Mesendoderm (in vitro differentiated cells): Measurements from ENCODE around the gene PHF12.
A peak's percentile ranks its signal among the peaks of the same experiment; 100 is the strongest.

Experiments
- DNase-seq: peaks from one replicate; pipeline ENCODE4 v3.0.0; 2013
- H2AK5ac ChIP-seq: 2 replicates; pipeline ENCODE4 v1.6.1; 2013; ENCODE audit warnings: low read length, inconsistent platforms
- H2BK120ac ChIP-seq: 2 replicates; pipeline ENCODE4 v1.6.1; 2013; ENCODE audit warnings: low read depth, mild to moderate bottlenecking, low read length, moderate library complexity, mixed read lengths
- H2BK15ac ChIP-seq: replicated peaks from 2 replicates; pipeline ENCODE4 v1.6.1; 2013; ENCODE audit warnings: low read depth, mild to moderate bottlenecking, moderate library complexity
- H2BK5ac ChIP-seq: 2 replicates; pipeline ENCODE4 v1.6.1; 2013; ENCODE audit warnings: low read length, inconsistent platforms
- H3K18ac ChIP-seq: 2 replicates; pipeline ENCODE4 v1.6.1; 2013; ENCODE audit warnings: mild to moderate bottlenecking, low read length, mixed read lengths
- H3K23ac ChIP-seq: one replicate; pipeline ENCODE4 v1.6.1; 2013; ENCODE audit warnings: low read length
- H3K27ac ChIP-seq: 2 replicates; pipeline ENCODE4 v1.5.1; 2013; ENCODE audit warnings: low read depth, mild to moderate bottlenecking, inconsistent platforms, low read length, moderate library complexity
- H3K27me3 ChIP-seq: 2 replicates; pipeline ENCODE4 v1.6.1; 2013; ENCODE audit warnings: low read length, control low read depth, mild to moderate bottlenecking, inconsistent platforms; ENCODE audit not compliant: insufficient read depth, poor library complexity
- H3K36me3 ChIP-seq: 2 replicates; pipeline ENCODE4 v1.6.1; 2013; ENCODE audit warnings: low read length, inconsistent platforms; ENCODE audit not compliant: control insufficient read depth, insufficient read depth
- H3K4ac ChIP-seq: one replicate; pipeline ENCODE4 v1.6.1; 2013; ENCODE audit warnings: low read depth, mild to moderate bottlenecking, low read length, moderate library complexity
- H3K4me1 ChIP-seq: 2 replicates; pipeline ENCODE4 v1.6.1; 2013; ENCODE audit warnings: low read depth, low read length, inconsistent platforms; ENCODE audit not compliant: control insufficient read depth
- H3K4me2 ChIP-seq: 2 replicates; pipeline ENCODE4 v1.6.1; 2013; ENCODE audit warnings: low read length
- H3K4me3 ChIP-seq: 2 replicates; pipeline ENCODE4 v1.5.1; 2013; ENCODE audit warnings: mild to moderate bottlenecking, low read length
- H3K56ac ChIP-seq: one replicate; pipeline ENCODE4 v1.6.1; 2013; ENCODE audit warnings: low read length
- H3K79me1 ChIP-seq: 2 replicates; pipeline ENCODE4 v1.6.1; 2013; ENCODE audit warnings: low read length, inconsistent platforms
- H3K79me2 ChIP-seq: 2 replicates; pipeline ENCODE4 v1.6.1; 2013; ENCODE audit warnings: mild to moderate bottlenecking, low read length; ENCODE audit not compliant: control insufficient read depth, insufficient read depth
- H3K9ac ChIP-seq: 2 replicates; pipeline ENCODE4 v1.6.1; 2013; ENCODE audit warnings: low read length, inconsistent platforms
- H4K5ac ChIP-seq: one replicate; pipeline ENCODE4 v1.6.1; 2013; ENCODE audit warnings: low read length
- H4K8ac ChIP-seq: one replicate; pipeline ENCODE4 v1.6.1; 2013; ENCODE audit warnings: low read depth, mild to moderate bottlenecking, control low read depth, low read length, moderate library complexity
- WGBS: extraction: QIAGEN DNeasy Blood & Tissue Kit; methylation state at CpG from one replicate; pipeline ENCODE4 v1.1.7; 2013; ENCODE audit warnings: low lambda C conversion rate, missing lambda C conversion rate; ENCODE audit not compliant: insufficient coverage; ENCODE audit errors: extremely low coverage; 5-methylcytosine and 5-hydroxymethylcytosine counted together

The PHF12 gene

GRCh38 chr17:28950752-28951427 is 428 bp downstream of the PHF12 start:
- Histone ChIP-seq H3K27me3 (no peaks in the 10 kb centered on the region), H3K4ac (peak overlapping the region; percentile 98), H3K4me3 (peak overlapping the region; percentile 91), H3K79me2 (peaks cover 51% of the 10 kb centered on the region), H3K79me1 (no peaks in the 10 kb centered on the region), H2AK5ac (no peak overlapping the region), H3K4me2 (peak overlapping the region; percentile 68), H3K18ac (peak overlapping the region; percentile 96), H3K36me3 (no peaks in the 10 kb centered on the region), H3K9ac (peak overlapping the region; percentile 96), H2BK120ac (peak overlapping the region; percentile 82), H4K5ac (no peak overlapping the region), H3K23ac (peak overlapping the region; percentile 95), H3K4me1 (peaks cover 2% of the 10 kb centered on the region), H2BK15ac (no peak overlapping the region), H3K56ac (peak overlapping the region; percentile 97), H3K27ac (peak overlapping the region; percentile 94), H2BK5ac (peak overlapping the region; percentile 68), H4K8ac (peak overlapping the region; percentile 40)
- no CpG with 5 or more reads among the region's 51 CpGs for WGBS
- no peak for DNase-seq

- H3K4me2 ChIP-seq = peak overlapping the region; percentile 68
- peak overlapping the region; percentile 68 for H2BK5ac ChIP-seq
- peaks cover 58% of the 10 kb centered on the region for H3K79me2 ChIP-seq
- peak; percentile 78 for DNase-seq
- H3K18ac ChIP-seq = peak overlapping the region; percentile 96
- peak overlapping the region; percentile 19 for H2BK120ac ChIP-seq
- H4K5ac ChIP-seq = no peak overlapping the region
- peak overlapping the region; percentile 98 for H3K4ac ChIP-seq
- H2BK15ac ChIP-seq = no peak overlapping the region
- peak overlapping the region; percentile 96 for H3K9ac ChIP-seq
- H3K56ac ChIP-seq = peak overlapping the region; percentile 97
- no peaks in the 10 kb centered on the region for H3K36me3 ChIP-seq
- peak overlapping the region; percentile 94 for H3K27ac ChIP-seq
- H3K4me3 ChIP-seq = peak overlapping the region; percentile 91
- peak overlapping the region; percentile 55 for H2AK5ac ChIP-seq
- no peak overlapping the region for H4K8ac ChIP-seq
- H3K23ac ChIP-seq = peak overlapping the region; percentile 95
- peaks cover 2% of the 10 kb centered on the region for H3K4me1 ChIP-seq
- WGBS = no CpG with 5 or more reads among the region's 43 CpGs
- peaks cover under 1% of the 10 kb centered on the region for H3K79me1 ChIP-seq
- H3K27me3 ChIP-seq = no peaks in the 10 kb centered on the region
These were observed 1.1 kb downstream of the PHF12 start for GRCh38 chr17:28950017-28950751.

- Histone ChIP-seq H3K4me3 (peak overlapping the region; percentile 91), H3K27me3 (no peaks in the 10 kb centered on the region), H3K56ac (peak overlapping the region; percentile 97), H3K18ac (peak overlapping the region; percentile 96), H2BK5ac (peak overlapping the region; percentile 68), H4K5ac (no peak overlapping the region), H3K79me2 (peaks cover 65% of the 10 kb centered on the region), H3K4me1 (peaks cover 2% of the 10 kb centered on the region), H3K27ac (peak overlapping the region; percentile 94), H3K36me3 (no peaks in the 10 kb centered on the region), H2BK120ac (no peak overlapping the region), H3K4me2 (peak overlapping the region; percentile 68), H3K9ac (peak overlapping the region; percentile 96), H3K4ac (peak overlapping the region; percentile 25), H4K8ac (peak overlapping the region; percentile 78), H3K79me1 (peaks cover 1% of the 10 kb centered on the region), H2BK15ac (no peak overlapping the region), H2AK5ac (no peak overlapping the region), H3K23ac (peak overlapping the region; percentile 1)
- no CpG with 5 or more reads among the region's 61 CpGs for WGBS
- DNase-seq = peak; percentile 83
These were observed 1.9 kb downstream of the PHF12 start for GRCh38 chr17:28949185-28950016.

- Histone ChIP-seq H3K18ac (peak overlapping the region; percentile 96), H4K5ac (no peak overlapping the region), H3K36me3 (no peaks in the 10 kb centered on the region), H2BK120ac (no peak overlapping the region), H2AK5ac (no peak overlapping the region), H2BK15ac (no peak overlapping the region), H3K56ac (peak overlapping the region; percentile 97), H3K4me3 (peak overlapping the region; percentile 91), H3K27ac (peak overlapping the region; percentile 94), H3K4me1 (peaks cover 2% of the 10 kb centered on the region), H3K79me2 (peaks cover 69% of the 10 kb centered on the region), H3K23ac (peak overlapping the region; percentile 1), H3K9ac (peak overlapping the region; percentile 96), H2BK5ac (peak overlapping the region; percentile 29), H4K8ac (peak overlapping the region; percentile 78), H3K4ac (peak overlapping the region; percentile 25), H3K4me2 (peak overlapping the region; percentile 44), H3K79me1 (peaks cover 1% of the 10 kb centered on the region), H3K27me3 (no peaks in the 10 kb centered on the region)
- no CpG with 5 or more reads among the region's 15 CpGs for WGBS
- DNase-seq = peak; percentile 81
These were observed 2.5 kb downstream of the PHF12 start for GRCh38 chr17:28948873-28949184.

- H4K5ac ChIP-seq = no peak overlapping the region
- peak overlapping the region; percentile 96 for H3K9ac ChIP-seq
- peaks cover 2% of the 10 kb centered on the region for H3K4me1 ChIP-seq
- no CpG with 5 or more reads among the region's 4 CpGs for WGBS
- no peak overlapping the region for H2BK120ac ChIP-seq
- H3K4me3 ChIP-seq = peak overlapping the region; percentile 91
- H2AK5ac ChIP-seq = no peak overlapping the region
- H3K79me1 ChIP-seq = peaks cover 1% of the 10 kb centered on the region
- H3K4me2 ChIP-seq = peak overlapping the region; percentile 44
- H2BK15ac ChIP-seq = no peak overlapping the region
- no peak for DNase-seq
- H3K79me2 ChIP-seq = peaks cover 74% of the 10 kb centered on the region
- H3K23ac ChIP-seq = no peak overlapping the region
- no peak overlapping the region for H3K18ac ChIP-seq
- H3K4ac ChIP-seq = no peak overlapping the region
- no peak overlapping the region for H4K8ac ChIP-seq
- no peak overlapping the region for H2BK5ac ChIP-seq
- peak overlapping the region; percentile 97 for H3K56ac ChIP-seq
- H3K27ac ChIP-seq = peak overlapping the region; percentile 94
- H3K27me3 ChIP-seq = no peaks in the 10 kb centered on the region
- no peaks in the 10 kb centered on the region for H3K36me3 ChIP-seq
These were observed 3.0 kb downstream of the PHF12 start for GRCh38 chr17:28948342-28948741.
